ENCODE results near the gene SMC4. TPM values are rescaled to one million over a fixed set of nuclear protein-coding genes. Genes with fewer than 3 reads are reported as not detected.

SMC4 gene
- polyA plus RNA-seq, 1 of the 3 experiments (the other 2 are of a cell fraction): 26.1 TPM

Small RNAs within 50 kb of the gene (small RNA-seq; reads per million reads assigned to genes)
- gene MIR15B (1,163 to 63,024 (median 7,213) reads per million in 7 experiments), gene MIR16-2 (18.7 to 279 (median 222) reads per million in 7 experiments), gene RNU7-136P (0 to 0.52 (median 0) reads per million in 7 experiments)

Other genes with a start within 250 kb of the SMC4 start
- 0.02 TPM in 1 of 2 replicates, not detected in the other for gene C3orf80, start 174.2 kb upstream of the SMC4 start, polyA plus RNA-seq (2012; rRNA removed)
- 10.5 and 17.4 TPM in 2 replicates for gene IFT80, start 425 bp upstream of the SMC4 start, polyA plus RNA-seq (2012; rRNA removed)
- gene TRIM59, start 50.1 kb downstream of the SMC4 start, polyA plus RNA-seq (2012; rRNA removed): 4.1 and 5.3 TPM in 2 replicates
- gene KPNA4, start 165.9 kb downstream of the SMC4 start, polyA plus RNA-seq (2012; rRNA removed): 7.4 and 9.6 TPM in 2 replicates

Measured in SK-N-SH (cell line).